Suppressor macrophage (primary cell): Measurements from ENCODE around the gene ITPR1.
A peak's percentile ranks its signal among the peaks of the same experiment; 100 is the strongest.

Source experiments
- DNase-seq, 4 experiments: peaks; one replicate each; pipeline ENCODE4 v3.0.0-alpha.2; 2020 to 2022

The ITPR1 gene

DNA sequence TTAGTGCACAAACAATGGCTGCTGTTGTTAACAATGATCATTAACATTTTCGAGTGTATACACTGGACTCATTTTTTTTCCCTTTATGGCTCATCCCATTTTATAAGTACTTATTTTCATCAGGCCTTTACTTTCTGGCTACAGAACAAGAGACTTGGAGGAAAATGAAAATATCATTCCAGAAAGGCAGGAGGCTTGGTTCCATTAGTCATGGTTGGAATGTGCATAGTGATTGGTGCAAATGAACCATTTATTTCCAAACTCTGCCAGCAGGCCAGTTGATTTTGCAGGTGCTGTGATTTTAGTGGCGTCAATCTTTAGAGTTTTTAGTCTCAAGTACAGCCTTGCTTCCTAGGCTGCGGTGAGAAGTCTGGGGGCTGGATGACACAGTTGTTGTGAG lies 151.8 kb downstream of the ITPR1 start:
- no peak for DNase-seq

DNA sequence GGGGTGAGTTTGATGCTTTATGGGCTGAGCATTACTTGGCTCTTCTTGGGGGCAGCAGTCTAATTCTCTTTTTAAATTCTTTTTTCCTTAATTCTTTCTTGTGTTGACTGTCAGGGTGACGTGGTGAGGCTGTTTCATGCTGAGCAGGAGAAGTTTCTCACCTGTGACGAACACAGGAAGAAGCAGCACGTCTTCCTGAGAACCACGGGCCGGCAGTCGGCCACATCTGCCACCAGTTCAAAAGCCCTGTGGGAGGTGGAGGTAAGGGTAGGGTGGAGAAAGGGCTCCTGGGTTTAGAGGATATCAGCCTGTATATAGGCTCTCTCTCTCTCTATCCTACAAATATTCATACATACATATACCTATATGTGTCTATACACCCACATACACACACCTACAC lies 152.3 kb downstream of the ITPR1 start:
- DNase-seq, result no peak

GRCh38 chr3:4647411-4647810 lies 154.3 kb downstream of the ITPR1 start:
- DNase-seq, result no peak

- no peak for DNase-seq
Measured at GRCh38 chr3:4655145-4656045, 162.2 kb downstream of the ITPR1 start.

DNA sequence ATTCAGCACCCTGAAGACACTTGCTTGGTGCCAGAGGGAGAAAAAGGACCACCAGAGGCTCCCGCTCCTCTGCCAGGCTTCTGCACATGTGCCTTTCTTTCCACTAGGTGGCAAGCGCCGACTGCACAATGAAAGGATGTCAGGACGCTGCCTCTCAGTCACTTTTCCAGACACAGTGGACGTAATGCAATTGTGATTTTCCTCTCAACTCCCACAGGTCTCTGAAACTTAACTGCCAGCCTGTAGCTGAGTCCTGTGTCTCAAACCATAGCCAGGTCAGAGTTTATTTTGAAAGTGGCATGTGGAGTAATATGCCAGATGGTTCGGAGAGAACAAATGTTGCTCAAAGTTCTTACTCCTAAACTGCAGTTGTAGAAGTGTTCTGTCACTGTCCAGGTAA lies 162.9 kb downstream of the ITPR1 start:
- peak in 3 of 4 experiments; percentile 9 to 15 (median 9) for DNase-seq

- no peak for DNase-seq
Measured at GRCh38 chr3:4656626-4657328, 163.6 kb downstream of the ITPR1 start.

DNA sequence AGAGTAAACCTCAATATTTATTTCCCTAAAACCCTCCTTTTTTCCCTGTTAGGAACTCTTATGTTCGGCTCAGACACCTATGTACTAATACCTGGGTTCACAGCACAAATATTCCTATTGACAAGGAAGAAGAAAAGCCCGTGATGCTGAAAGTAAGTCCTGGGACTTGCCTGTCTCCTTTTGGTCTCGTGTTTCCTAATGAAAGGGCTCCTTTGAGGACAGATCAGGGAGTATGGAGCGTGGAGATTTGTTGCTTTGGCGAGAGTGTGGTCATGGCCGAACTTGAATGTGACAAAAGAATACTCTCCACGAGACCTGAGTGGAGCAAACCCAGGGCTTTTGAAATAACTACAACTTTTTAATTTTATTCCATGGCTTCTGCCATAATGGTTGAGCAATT lies 167.8 kb downstream of the ITPR1 start:
- DNase-seq, result no peak

DNA sequence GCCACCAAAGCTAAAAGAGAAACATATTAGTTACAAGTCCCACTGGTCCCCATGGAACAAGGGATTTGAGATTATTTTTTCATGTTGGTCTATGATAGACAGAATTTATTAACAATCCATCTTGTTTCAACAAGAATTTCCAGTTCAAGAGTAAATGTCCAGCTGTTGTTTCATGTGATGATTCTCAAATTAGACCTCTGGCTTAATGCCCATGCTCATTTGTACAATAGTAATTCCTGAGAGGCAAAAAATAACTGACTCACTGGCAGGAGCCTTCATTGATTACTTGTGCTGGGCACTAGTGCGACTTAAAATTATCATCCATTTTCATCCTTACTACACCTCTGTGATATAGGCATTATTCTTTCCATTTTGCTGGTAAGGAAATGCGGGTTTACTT lies 171.3 kb downstream of the ITPR1 start:
- DNase-seq, result no peak

GRCh38 chr3:4665197-4665596 lies 172.0 kb downstream of the ITPR1 start:
- DNase-seq, result no peak

- no peak for DNase-seq
Measured at GRCh38 chr3:4666071-4666470, 172.9 kb downstream of the ITPR1 start.

GRCh38 chr3:4670352-4670751 lies 177.2 kb downstream of the ITPR1 start:
- peak in 2 of 4 experiments; percentile 4 to 16 for DNase-seq

- DNase-seq, result no peak
Measured at GRCh38 chr3:4672725-4673275, 179.7 kb downstream of the ITPR1 start.

DNA sequence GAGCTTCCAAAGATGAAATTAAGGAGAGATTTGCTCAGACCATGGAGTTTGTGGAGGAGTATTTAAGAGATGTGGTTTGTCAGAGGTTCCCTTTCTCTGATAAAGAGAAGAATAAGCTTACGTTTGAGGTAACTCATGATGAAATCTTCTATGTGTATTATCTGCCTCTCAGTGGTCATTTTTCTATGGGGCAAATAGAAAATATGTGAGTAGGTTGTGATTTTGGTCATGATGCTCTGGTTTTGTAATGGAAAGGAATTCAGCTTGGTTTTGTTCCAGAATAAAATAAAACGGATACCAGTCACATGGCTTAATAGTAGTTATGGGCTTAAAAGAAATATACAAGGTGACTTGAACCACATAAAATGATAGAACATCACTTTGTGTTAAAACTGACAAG lies 181.1 kb downstream of the ITPR1 start:
- no peak for DNase-seq

DNA sequence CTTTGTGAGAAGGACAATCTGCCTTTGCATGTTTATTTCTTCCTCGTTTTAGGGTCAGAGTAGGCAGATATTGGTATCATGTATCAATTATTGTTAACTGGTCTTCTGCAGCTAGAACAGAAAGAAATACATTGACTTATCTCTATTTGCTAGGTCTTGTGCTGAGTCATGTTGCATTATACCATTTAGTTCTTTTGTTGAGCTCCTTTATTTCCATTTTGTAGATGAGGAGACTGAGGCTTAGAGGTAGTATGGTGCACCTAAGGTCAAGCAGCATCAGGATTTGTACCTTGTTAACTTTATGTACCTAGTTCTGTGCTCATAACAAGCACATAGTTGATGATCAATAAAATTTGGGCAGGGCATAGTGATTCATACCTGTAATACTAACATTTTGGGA lies 182.6 kb downstream of the ITPR1 start:
- DNase-seq, result no peak

DNA sequence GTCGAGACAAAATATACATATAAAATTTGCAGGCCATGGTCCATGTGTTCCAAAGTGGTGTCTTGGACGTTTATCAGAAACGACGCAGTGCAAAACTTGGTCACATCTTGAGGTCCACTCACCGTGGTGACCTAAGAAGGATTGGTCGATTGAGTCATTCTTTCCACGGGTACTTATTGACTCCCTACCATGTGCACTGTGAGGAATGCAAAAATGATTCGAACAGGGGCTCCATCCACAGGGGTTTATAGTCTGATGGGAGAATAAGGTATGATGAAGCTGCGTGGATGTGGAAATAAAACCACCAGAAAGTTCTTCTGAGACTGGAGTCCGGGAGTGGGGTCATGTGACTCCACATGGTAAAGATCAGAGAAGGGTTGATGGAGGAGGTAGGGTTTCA lies 185.2 kb downstream of the ITPR1 start:
- DNase-seq, result no peak

DNA sequence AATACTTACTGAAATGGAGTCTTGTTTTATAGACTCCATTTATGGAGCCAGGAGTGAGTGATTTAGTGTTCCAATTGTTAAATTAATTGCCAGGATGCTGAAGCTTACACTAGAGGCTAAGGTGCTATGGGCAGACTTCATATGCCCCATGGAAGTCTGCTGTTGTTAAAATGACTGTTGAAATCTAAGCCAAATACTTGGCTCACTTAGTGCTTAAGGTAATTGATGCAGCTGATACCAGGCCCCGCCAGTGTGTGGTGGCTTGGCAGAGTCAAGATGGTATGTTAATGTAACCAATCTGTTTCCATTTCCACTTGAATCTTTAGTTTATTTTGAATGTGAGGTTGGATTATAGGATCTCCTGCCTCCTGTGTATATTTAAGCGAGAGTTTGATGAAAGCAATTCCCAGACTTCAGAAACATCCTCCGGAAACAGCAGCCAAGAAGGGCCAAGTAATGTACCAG lies 187.1 kb downstream of the ITPR1 start:
- no peak for DNase-seq

- DNase-seq, result no peak
Measured at GRCh38 chr3:4680871-4681300, 187.7 kb downstream of the ITPR1 start.

DNA sequence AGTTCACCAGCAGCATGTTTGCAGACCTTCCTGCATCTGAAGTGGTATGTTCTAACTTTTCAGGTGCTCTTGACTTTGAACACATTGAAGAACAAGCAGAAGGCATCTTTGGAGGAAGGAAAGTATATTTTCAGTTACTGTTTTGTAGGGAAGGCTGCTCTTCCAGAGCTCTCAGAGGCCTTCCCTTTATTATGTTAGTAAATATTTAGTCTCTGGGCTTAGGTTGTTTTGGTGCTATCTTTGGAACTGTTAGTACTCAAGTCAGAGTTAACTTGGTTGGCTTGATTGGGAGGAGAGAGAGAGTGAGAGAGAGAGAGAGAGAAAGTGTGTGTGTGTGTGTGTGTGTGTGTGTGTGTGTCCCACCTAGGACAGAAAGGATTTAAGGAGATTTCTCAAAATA lies 188.2 kb downstream of the ITPR1 start:
- DNase-seq, result no peak

GRCh38 chr3:4684117-4684516 lies 191.0 kb downstream of the ITPR1 start:
- DNase-seq, result no peak

- no peak for DNase-seq
Measured at GRCh38 chr3:4684976-4685375, 191.8 kb downstream of the ITPR1 start.

DNA sequence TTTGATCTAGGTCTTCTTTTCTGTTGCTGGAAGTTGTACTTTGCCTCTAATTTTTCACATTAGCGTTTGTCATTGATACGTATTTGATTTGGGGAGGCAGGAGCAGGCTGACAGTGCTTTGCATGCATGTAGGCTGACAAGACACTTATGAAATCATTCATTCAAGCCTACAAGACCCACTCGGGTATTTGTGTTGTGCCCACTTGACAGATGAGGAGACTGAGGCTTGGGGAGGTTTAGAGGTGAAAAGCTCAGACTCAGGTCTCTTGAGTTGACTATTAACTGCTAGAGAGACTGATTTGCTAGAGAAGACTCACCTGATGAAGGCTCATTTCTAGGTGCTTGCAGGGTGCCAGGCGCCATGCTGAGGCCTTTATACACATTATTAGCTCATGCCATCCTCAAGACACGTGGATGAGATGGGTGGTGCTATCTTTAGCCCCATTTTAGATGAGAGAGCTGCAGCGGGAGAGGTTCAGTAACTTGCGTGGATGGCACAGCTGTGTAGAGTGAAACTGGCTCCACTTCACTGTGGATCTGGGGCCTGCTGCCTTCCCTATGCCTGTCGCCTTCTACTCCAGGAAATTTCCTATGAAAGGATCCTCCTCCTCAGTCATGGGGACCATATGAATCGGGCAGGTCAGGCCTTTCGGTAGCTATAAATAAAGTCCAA lies 192.7 kb downstream of the ITPR1 start:
- no peak for DNase-seq

GRCh38 chr3:4686619-4687018 lies 193.5 kb downstream of the ITPR1 start:
- no peak for DNase-seq

- DNase-seq, result no peak
Measured at GRCh38 chr3:4687167-4687566, 194.0 kb downstream of the ITPR1 start.
